Spinal cord (tissue), 10 donors: ENCODE measurements around the gene GOLGA8Q. TPM values are rescaled to one million over a fixed set of nuclear protein-coding genes. Genes with fewer than 3 reads are reported as not detected.
"Not testable (repeated sequence)": the region's sequence is repeated elsewhere in the genome, so short reads cannot be mapped to it uniquely, and the experiment has no call there.

Source experiments
- DNase-seq, 6 donors: peaks; one replicate each; pipeline versions ENCODE4 v3.0.0 to v3.0.0-alpha.2; 2013 to 2015; ENCODE audit warnings: low spot score in 6 of 6, low read depth in 4 of 6
- H3K27ac ChIP-seq: one replicate; pipeline ENCODE4 v1.5.1; 2013; ENCODE audit warnings: low read depth, low read length, control low read depth
- H3K27me3 ChIP-seq: one replicate; pipeline ENCODE4 v1.6.1; 2013; ENCODE audit warnings: low read length; ENCODE audit not compliant: control insufficient read depth, insufficient read depth
- H3K36me3 ChIP-seq: one replicate; pipeline ENCODE4 v1.6.1; 2013; ENCODE audit warnings: low read length; ENCODE audit not compliant: control insufficient read depth, insufficient read depth
- H3K4me1 ChIP-seq: one replicate; pipeline ENCODE4 v1.6.1; 2013; ENCODE audit warnings: low read length; ENCODE audit not compliant: control insufficient read depth, insufficient read depth
- H3K4me3 ChIP-seq: one replicate; pipeline ENCODE4 v1.5.1; 2013; ENCODE audit warnings: low read depth, low read length, control low read depth
- H3K9me3 ChIP-seq: one replicate; pipeline ENCODE4 v1.6.1; 2013; ENCODE audit warnings: low read length; ENCODE audit not compliant: control insufficient read depth, insufficient read depth
- WGBS: methylation state at CpG from one replicate; pipeline ENCODE4 v1.1.5; 2013; ENCODE audit warnings: missing lambda C conversion rate; ENCODE audit not compliant: insufficient coverage; 5-methylcytosine and 5-hydroxymethylcytosine counted together
- long read RNA-seq, 4 donors: transcript quantifications; one replicate each; lab custom pipeline, GENCODE V29; 2026
- polyA plus RNA-seq, 2 donors: library from polyadenylated mRNA; unstranded; fragments of 120-200 nt; gene quantifications; one replicate each; pipeline ENCODE4 v1.2.1, GENCODE V29; 2013; ENCODE audit not compliant: insufficient read length in 2 of 2
- total RNA-seq, 2 donors: library from RNA; depleted of rRNA in 1 of 2; stranded (reverse); fragments of 120-200 nt in 1 of 2; fragments of >200 nt in 1 of 2; gene quantifications; one replicate each; pipeline versions ENCODE4 v1.2.3 to v1.2.4, GENCODE V29; 2013 to 2014
- donor health status: healthy.

GOLGA8Q gene
- total RNA-seq: 1 to 10 TPM; 1.8 to 2.4 TPM
- polyA plus RNA-seq: 1 to 10 TPM in 1 of 2 donors, under 1 TPM in 1; 0.87 to 3.7 TPM
- long read RNA-seq, donor 1: 0 reads
- long read RNA-seq, donor 2: 0 reads
- long read RNA-seq, donor 3: 0 reads
- long read RNA-seq, donor 4: 0 reads

- WGBS: no CpG with 5 or more reads among the region's 9 CpGs
Measured at GRCh38 chr15:30551750-30552149, at the start of gene GOLGA8Q. GOLGA8Q (plus strand) TSS chr15:30552050; CDS start chr15:30552078, 28 bp downstream.

GRCh38 chr15:30502904-30503781, 48.7 kb upstream of the GOLGA8Q start:
- not testable (repeated sequence) for H3K9me3 ChIP-seq, H3K4me1 ChIP-seq, H3K4me3 ChIP-seq, H3K27ac ChIP-seq, H3K27me3 ChIP-seq, H3K36me3 ChIP-seq, DNase-seq
- no CpG with 5 or more reads among the region's 11 CpGs for WGBS

More at GRCh38 chr15:30551750-30552149, at the start of gene GOLGA8Q:
- DNase-seq, H3K27me3 ChIP-seq, H3K36me3 ChIP-seq, H3K27ac ChIP-seq, H3K9me3 ChIP-seq, H3K4me1 ChIP-seq, H3K4me3 ChIP-seq: not testable (repeated sequence)

- no CpG with 5 or more reads among the region's 5 CpGs for WGBS
- H3K9me3 ChIP-seq, H3K4me3 ChIP-seq, H3K4me1 ChIP-seq, H3K27me3 ChIP-seq, H3K27ac ChIP-seq, H3K36me3 ChIP-seq: not testable (repeated sequence)
- DNase-seq: peak in 1 of 6 donors; percentile 5
Measured at GRCh38 chr15:30504162-30504843, 47.5 kb upstream of the GOLGA8Q start.

GRCh38 chr15:30514545-30514944, 37.3 kb upstream of the GOLGA8Q start:
- H3K27me3 ChIP-seq, H3K36me3 ChIP-seq, H3K4me1 ChIP-seq, DNase-seq, H3K27ac ChIP-seq, H3K4me3 ChIP-seq, H3K9me3 ChIP-seq: not testable (repeated sequence)
- no CpG with 5 or more reads among the region's 4 CpGs for WGBS

- not testable (repeated sequence) for H3K9me3 ChIP-seq, H3K27me3 ChIP-seq, H3K4me3 ChIP-seq, H3K27ac ChIP-seq, H3K36me3 ChIP-seq, H3K4me1 ChIP-seq
- no CpG with 5 or more reads among the region's 7 CpGs for WGBS
- DNase-seq: peak in 1 of 6 donors; percentile 0
Measured at GRCh38 chr15:30523453-30524243, 28.2 kb upstream of the GOLGA8Q start.

GRCh38 chr15:30525912-30526311, 25.9 kb upstream of the GOLGA8Q start:
- H3K27me3 ChIP-seq, H3K9me3 ChIP-seq, H3K27ac ChIP-seq, H3K4me1 ChIP-seq, DNase-seq, H3K36me3 ChIP-seq, H3K4me3 ChIP-seq: not testable (repeated sequence)
- no CpG with 5 or more reads among the region's 4 CpGs for WGBS

GRCh38 chr15:30529049-30529448, 22.8 kb upstream of the GOLGA8Q start:
- H3K27ac ChIP-seq, H3K36me3 ChIP-seq, H3K4me3 ChIP-seq, H3K4me1 ChIP-seq, H3K9me3 ChIP-seq, DNase-seq, H3K27me3 ChIP-seq: not testable (repeated sequence)
- WGBS: no CpG with 5 or more reads among the region's 3 CpGs

- H3K27ac ChIP-seq, H3K9me3 ChIP-seq, H3K4me1 ChIP-seq, H3K4me3 ChIP-seq, H3K36me3 ChIP-seq, DNase-seq, H3K27me3 ChIP-seq: not testable (repeated sequence)
- WGBS: no CpG with 5 or more reads among the region's 6 CpGs
Measured at GRCh38 chr15:30566949-30567348, 15.1 kb downstream of the GOLGA8Q start.

- not testable (repeated sequence) for H3K9me3 ChIP-seq, DNase-seq, H3K27ac ChIP-seq, H3K4me3 ChIP-seq, H3K36me3 ChIP-seq, H3K27me3 ChIP-seq, H3K4me1 ChIP-seq
- no CpG with 5 or more reads among the region's 38 CpGs for WGBS
Measured at GRCh38 chr15:30573012-30573491, 21.2 kb downstream of the GOLGA8Q start.
